GM23248 (cell line): ENCODE measurements around the gene SNX3.

Source experiments
- EZH2 ChIP-seq: fragments of 200-600 bp; sonication (generic); IDR thresholded peaks from 2 replicates; pipeline ENCODE4 v1.6.1; 2018; ENCODE audit warnings: antibody characterized with exemption, mild to moderate bottlenecking; ENCODE audit not compliant: insufficient read depth, poor library complexity, severe bottlenecking
- EZH2phosphoT487 ChIP-seq: fragments of 200-600 bp; sonication (generic); IDR thresholded peaks from 2 replicates; pipeline ENCODE4 v1.6.1; 2018; ENCODE audit warnings: antibody characterized with exemption, moderate library complexity, mild to moderate bottlenecking, low read depth; ENCODE audit not compliant: insufficient read depth

DNA sequence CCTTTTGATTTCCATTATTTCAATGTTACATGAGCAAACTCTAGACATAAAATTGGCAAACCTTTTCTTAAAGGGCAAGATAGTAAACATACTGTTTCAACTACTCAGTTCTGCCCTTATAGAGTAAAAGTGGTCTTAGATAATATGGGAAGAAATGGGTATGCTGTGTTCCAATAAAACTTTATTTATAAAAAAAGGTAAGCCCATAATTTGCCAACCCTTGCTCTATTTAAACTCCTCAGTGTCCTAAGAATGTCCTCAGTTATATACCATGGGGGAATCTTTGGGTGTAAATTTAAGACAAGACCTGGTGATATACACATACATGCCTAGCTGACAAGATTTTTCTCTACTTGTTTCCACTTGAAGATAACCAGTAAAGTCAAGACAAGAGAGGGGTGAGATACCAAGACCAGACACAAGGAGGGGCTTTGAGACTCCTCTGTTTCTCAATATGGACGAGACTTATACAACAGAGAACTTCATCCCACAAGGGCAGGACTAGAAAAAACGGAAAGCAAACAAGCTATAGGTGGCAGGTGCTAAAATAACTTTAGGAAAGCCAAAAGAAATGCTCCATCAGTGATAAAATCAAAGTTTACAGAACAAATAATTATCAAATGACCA is 10.5 kb downstream of the SNX3 start:
- TF ChIP-seq EZH2 (no peak), EZH2phosphoT487 (no peak)
